ENCODE measurements around the gene UBD. TPM values are rescaled to one million over a fixed set of nuclear protein-coding genes. Genes with fewer than 3 reads are reported as not detected.

UBD gene
- total RNA-seq, 1 donor, result not detected

GRCh38 chr6:29509711-29510110 is 49.8 kb downstream of the UBD start:
- TF ChIP-seq CTCF (IDR thresholded peaks at IDR 0.05; ENCODE audit: insufficient read depth, low read length), result no peak
- no peak overlapping the region for H3K4me3 ChIP-seq (ENCODE audit: low read depth, low read length)

GRCh38 chr6:29509239-29509638 is 50.3 kb downstream of the UBD start:
- TF ChIP-seq CTCF (IDR thresholded peaks at IDR 0.05; ENCODE audit: insufficient read depth, low read length), result no peak
- no peak overlapping the region for H3K4me3 ChIP-seq (ENCODE audit: low read depth, low read length)
- DNase-seq (ENCODE audit: low read depth), result no peak

More at GRCh38 chr6:29509711-29510110, 49.8 kb downstream of the UBD start:
- no peak for DNase-seq (ENCODE audit: low read depth)

- no peak for DNase-seq (ENCODE audit: low read depth)
Observed at GRCh38 chr6:29507319-29507718, 52.2 kb downstream of the UBD start.

GRCh38 chr6:29506446-29507067 is 53.0 kb downstream of the UBD start:
- DNase-seq (ENCODE audit: low read depth), result no peak
- no peak overlapping the region for H3K4me3 ChIP-seq (ENCODE audit: low read depth, low read length)
- TF ChIP-seq CTCF (IDR thresholded peaks at IDR 0.05; ENCODE audit: insufficient read depth, low read length), result no peak

More at GRCh38 chr6:29507319-29507718, 52.2 kb downstream of the UBD start:
- no peak for TF ChIP-seq CTCF (IDR thresholded peaks at IDR 0.05; ENCODE audit: insufficient read depth, low read length)
- no peak overlapping the region for H3K4me3 ChIP-seq (ENCODE audit: low read depth, low read length)

- H3K4me3 ChIP-seq (ENCODE audit: low read depth, low read length), result no peak overlapping the region
- TF ChIP-seq CTCF (IDR thresholded peaks at IDR 0.05; ENCODE audit: insufficient read depth, low read length), result no peak
- DNase-seq (ENCODE audit: low read depth), result no peak
Observed at GRCh38 chr6:29505808-29506207, 53.7 kb downstream of the UBD start.

Small RNA genes lying within 50 kb of the gene (small RNA-seq; reads per million reads assigned to genes)
- not detected for gene SNORD32B
- gene TMEM183AP1, result not detected

Other genes with a start within 250 kb of the UBD start
- gene OR5V1, start 190.9 kb downstream of the UBD start, total RNA-seq (ENCODE audit: low replicate concordance), result not detected in 2 replicates
- gene OR12D3, start 184.4 kb downstream of the UBD start, total RNA-seq (ENCODE audit: low replicate concordance), result not detected in 2 replicates
- not detected in 2 replicates for gene OR12D2, start 164.1 kb downstream of the UBD start, total RNA-seq (ENCODE audit: low replicate concordance)
- not detected in 2 replicates for gene OR12D1, start 144.8 kb downstream of the UBD start, total RNA-seq (ENCODE audit: low replicate concordance)
- gene OR10C1, start 120.4 kb downstream of the UBD start, total RNA-seq (ENCODE audit: low replicate concordance), result not detected in 2 replicates
- gene OR11A1, start 102.7 kb downstream of the UBD start, total RNA-seq (ENCODE audit: low replicate concordance), result not detected in 2 replicates
- not detected in 2 replicates for gene OR2H1, start 102.6 kb downstream of the UBD start, total RNA-seq (ENCODE audit: low replicate concordance)
- not detected in 2 replicates for gene MAS1L, start 71.8 kb downstream of the UBD start, total RNA-seq (ENCODE audit: low replicate concordance)
- gene OR2H2, start 25.4 kb upstream of the UBD start, total RNA-seq (ENCODE audit: low replicate concordance), result not detected in 2 replicates
- 11.7 and 19.2 TPM in 2 replicates for gene GABBR1, start 73.5 kb upstream of the UBD start, total RNA-seq (ENCODE audit: low replicate concordance)
- gene MOG, start 97.4 kb upstream of the UBD start, total RNA-seq (ENCODE audit: low replicate concordance), result not detected in 2 replicates
- 0.49 TPM in 1 of 2 replicates, not detected in the other for gene ZFP57, start 121.4 kb upstream of the UBD start, total RNA-seq (ENCODE audit: low replicate concordance)
- 1.1 and 2.9 TPM in 2 replicates for gene HLA-F, start 163.7 kb upstream of the UBD start, total RNA-seq (ENCODE audit: low replicate concordance)